GM18526 (cell line): Measurements from ENCODE around the gene PLXNC1.

ENCODE experiments used
- POLR2A ChIP-seq: IDR thresholded peaks from 3 replicates; pipeline ENCODE4 v1.6.1; 2011; ENCODE audit not compliant: insufficient read length; ENCODE audit errors: extremely low read depth

The PLXNC1 gene

DNA sequence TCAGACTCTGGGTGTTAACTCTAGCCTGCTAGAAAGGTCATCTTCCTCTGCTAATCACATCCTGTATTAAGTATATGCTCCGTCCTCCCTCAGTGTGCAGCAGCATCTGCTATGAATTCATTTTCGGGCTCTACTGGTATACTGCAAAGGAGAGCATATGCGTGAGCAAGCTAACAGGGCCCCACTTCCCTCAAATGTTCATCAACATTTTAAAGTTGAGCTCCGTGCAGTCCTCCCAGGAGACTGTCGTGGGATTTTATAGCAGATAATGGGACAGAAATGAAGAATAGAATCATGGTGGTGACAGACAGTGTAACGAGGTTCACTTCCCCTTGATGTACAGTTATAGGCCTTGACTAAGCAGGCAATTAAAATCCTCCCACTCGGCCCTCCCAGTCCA is 131.7 kb downstream of the PLXNC1 start:
- no peak for TF ChIP-seq POLR2A

GRCh38 chr12:94282675-94283074 is 134.3 kb downstream of the PLXNC1 start:
- no peak for TF ChIP-seq POLR2A

DNA sequence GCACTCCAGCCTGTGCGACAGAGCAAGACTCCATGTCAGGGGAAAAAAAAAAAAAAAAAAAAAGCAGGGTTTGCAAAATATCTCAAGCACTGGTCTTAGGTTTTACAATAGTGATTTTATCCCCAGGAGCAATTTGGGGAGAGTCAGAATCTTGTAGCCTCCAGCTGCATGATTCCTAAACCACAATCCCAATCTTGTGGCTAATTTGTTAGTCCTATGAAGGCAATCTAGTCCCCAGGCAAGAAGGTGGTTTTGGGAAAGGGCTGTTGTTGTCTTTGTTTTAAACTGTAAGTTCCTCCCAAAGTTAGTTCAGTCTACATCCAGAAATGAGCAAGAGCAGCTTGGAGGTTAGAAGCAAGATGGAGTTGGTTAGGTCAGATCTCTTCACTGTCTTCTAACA is 135.7 kb downstream of the PLXNC1 start:
- no peak for TF ChIP-seq POLR2A

- TF ChIP-seq POLR2A: no peak
These were observed 136.5 kb downstream of the PLXNC1 start for GRCh38 chr12:94284859-94285258.

DNA sequence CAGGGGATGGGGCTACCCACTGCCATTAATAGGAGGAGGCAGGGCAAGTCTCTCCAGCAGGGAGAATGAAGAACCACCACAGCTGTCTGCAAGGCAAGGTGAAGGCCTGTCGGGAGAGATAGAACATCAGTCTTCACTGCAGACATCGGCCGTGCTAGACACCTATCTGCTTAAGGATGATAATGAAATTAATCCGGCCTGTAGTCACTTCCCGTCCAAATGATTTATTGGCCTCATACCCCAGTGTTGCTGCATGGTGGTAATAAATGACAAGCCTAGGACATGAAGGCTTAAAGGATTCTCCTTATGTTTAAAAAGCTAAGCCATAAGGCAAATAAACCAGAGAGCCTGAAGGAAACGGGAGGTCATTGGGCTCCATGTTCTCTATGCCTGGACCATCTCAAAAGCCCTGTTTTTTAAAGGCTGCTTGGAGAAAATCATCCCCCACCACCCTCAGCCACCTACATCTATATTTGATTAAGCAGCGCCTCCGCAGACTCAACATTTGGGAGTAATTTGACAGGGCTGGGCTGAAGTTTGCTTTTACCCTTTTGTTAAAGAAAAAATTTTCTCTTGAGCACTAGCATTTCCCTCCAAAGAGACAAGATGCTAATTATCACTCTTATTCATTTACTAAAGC is 137.7 kb downstream of the PLXNC1 start:
- TF ChIP-seq POLR2A: no peak

GRCh38 chr12:94286583-94287244 is 138.3 kb downstream of the PLXNC1 start:
- no peak for TF ChIP-seq POLR2A

DNA sequence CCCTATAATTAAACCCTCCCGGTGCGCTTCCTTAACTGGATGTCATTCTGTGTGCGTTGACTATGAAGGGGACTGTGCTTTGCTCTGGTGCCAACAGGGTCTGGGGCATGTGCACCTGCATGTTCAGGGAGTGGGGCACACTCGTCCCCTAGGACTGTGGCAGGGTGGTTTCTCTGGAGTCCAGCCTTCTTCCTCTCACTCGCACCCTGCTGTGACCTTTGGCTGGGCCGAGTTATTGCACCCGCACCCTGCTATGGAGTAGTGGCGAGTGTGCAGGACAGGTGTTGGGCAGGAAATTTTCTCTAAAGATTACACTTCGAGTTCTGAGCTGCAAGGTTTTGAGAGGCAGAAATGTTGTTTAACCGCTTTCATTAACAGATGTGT is 138.9 kb downstream of the PLXNC1 start:
- TF ChIP-seq POLR2A: no peak

DNA sequence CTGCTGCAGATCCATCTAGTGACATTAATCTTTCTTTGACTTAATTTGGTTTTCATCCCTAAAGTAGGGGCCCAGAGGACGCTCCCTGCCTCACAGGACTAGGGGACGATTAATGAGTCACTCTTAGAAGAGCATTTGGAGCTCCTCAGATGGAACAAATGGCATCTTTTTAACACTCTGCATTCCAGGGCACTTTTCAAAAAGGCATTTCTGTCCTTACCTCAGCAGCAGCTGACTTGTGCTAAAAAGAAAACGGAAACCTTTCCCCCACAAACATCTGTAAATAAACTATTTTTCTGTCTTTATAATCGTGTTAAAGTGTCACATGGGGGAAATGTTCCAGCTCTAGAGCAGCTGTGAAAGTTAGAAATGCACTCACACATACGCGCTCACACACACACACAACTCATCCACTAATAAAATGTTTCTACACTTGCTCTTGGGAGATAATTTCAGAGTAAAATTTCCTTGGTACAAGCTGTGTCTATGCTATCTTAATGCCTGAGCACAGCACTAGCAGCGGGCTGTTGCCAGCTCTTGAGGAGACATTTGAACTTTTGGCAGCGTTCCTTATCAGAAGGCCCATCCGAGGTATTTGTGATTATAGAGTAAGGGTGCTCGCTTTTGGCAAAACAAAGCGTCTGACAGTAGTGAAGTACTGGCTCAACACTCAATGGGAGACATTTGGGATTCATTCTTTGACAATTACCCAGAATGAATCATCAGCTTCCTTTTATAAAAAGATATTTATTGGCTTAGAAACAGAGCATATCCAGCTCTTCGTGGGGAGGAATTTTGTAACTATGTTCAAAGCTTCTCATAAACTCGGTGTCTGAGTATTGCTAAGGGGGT is 141.3 kb downstream of the PLXNC1 start:
- no peak for TF ChIP-seq POLR2A

DNA sequence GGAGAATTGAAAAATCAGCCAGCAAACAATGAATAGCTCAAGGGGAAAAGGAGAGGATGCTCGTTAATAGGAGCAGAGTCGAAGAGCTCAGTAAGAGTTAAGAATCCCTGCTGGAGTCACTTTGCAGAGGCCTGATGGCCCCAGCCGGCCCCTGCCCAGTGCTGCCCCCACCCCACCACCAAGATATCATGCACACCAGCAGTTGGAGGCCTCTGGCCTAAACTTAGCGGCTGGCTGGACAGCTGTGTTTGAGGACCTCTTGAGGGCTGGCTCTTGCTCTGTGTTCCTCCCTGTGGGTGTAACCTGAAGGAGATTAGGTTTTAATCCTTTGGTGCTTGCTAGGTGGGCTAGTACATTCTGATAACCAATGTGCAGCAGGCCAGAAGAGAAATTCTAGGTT is 142.0 kb downstream of the PLXNC1 start:
- no peak for TF ChIP-seq POLR2A

DNA sequence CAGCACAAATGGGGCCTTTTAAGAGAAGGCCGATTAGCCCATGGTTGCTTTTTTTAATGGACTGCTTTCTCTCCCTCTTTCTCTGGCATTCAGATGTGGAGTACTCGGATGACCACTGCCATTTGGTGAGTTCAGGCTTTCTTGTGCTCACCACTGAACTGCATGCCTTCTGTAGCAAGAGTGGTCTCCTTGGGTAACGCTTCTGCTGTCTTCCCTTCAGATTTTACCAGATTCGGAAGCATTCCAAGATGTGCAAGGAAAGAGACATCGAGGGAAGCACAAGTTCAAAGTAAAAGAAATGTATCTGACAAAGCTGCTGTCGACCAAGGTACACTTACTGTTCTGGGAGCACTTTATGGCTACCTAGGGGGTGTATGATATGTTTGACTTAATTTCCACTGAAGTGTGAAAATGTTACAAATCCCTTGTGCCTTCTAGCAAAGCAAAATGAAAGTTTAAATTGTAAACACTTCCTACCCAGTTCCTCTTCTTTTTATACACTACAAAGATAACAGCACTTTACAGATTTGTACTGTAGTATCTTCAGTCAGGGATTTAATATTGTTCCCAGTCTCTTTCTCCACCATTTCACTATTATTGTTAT is 148.8 kb downstream of the PLXNC1 start:
- TF ChIP-seq POLR2A: no peak

GRCh38 chr12:94297876-94298505 is 149.6 kb downstream of the PLXNC1 start:
- TF ChIP-seq POLR2A: no peak

- TF ChIP-seq POLR2A: no peak
These were observed 151.5 kb downstream of the PLXNC1 start for GRCh38 chr12:94299846-94300245.

- no peak for TF ChIP-seq POLR2A
These were observed 155.6 kb downstream of the PLXNC1 start for GRCh38 chr12:94304012-94304411.

DNA sequence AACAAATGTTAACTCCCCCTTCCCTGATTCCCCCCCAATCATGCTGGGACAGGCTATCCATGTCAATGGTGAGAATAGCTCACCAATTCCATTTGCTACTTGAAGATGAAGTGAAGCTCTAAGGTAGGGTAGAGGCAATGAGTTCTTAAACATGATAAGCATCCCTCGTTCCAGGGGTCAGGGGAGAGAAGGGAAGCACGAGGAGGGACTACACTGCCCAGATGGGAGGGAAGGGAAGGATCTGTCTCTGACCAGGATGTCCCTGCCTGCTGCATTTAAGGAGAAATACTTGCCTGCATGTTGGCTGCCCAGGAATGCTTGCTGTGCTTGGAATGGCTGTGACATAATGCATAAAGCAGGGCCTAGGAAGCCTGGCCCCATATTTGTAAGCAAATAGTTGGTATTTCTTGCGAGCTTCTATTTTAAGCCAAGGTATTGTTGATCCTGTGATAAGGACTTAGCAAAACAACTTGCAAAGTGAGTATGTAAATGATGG is 156.2 kb downstream of the PLXNC1 start:
- TF ChIP-seq POLR2A: no peak
